ENCODE data around the gene NKX2-8.

- TF ChIP-seq, protein P1, sequence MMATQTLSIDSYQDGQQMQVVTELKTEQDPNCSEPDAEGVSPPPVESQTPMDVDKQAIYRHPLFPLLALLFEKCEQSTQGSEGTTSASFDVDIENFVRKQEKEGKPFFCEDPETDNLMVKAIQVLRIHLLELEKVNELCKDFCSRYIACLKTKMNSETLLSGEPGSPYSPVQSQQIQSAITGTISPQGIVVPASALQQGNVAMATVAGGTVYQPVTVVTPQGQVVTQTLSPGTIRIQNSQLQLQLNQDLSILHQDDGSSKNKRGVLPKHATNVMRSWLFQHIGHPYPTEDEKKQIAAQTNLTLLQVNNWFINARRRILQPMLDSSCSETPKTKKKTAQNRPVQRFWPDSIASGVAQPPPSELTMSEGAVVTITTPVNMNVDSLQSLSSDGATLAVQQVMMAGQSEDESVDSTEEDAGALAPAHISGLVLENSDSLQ (IDR thresholded peaks at IDR 0.05): no peak
- TF ChIP-seq SP1 (IDR thresholded peaks at IDR 0.05): no peak
- TF ChIP-seq ARNT (IDR thresholded peaks at IDR 0.05): no peak
- TF ChIP-seq CTBP1 (IDR thresholded peaks at IDR 0.05; ENCODE audit: borderline replicate concordance): no peak
- TF ChIP-seq FOXM1 (IDR thresholded peaks at IDR 0.05; ENCODE audit: borderline replicate concordance): no peak
- TF ChIP-seq SUZ12 (IDR thresholded peaks at IDR 0.05): no peak
- TF ChIP-seq ELF4 (IDR thresholded peaks at IDR 0.05): no peak
These were observed 28.7 kb downstream of the NKX2-8 start for GRCh38 chr14:36553656-36554260.

Measured in HEK293T (cell line).